LoVo (cell line): ENCODE data around the gene CPSF6.
"Not testable (repeated sequence)": the region's sequence is repeated elsewhere in the genome, so short reads cannot be mapped to it uniquely, and the experiment has no call there.

Source experiments
- DNase-seq: peaks from one replicate; pipeline ENCODE4 v3.0.0-alpha.2; 2016; ENCODE audit warnings: low spot score

CPSF6 gene

GRCh38 chr12:69262264-69262974 lies 23.1 kb downstream of the CPSF6 start:
- DNase-seq: no peak

DNA sequence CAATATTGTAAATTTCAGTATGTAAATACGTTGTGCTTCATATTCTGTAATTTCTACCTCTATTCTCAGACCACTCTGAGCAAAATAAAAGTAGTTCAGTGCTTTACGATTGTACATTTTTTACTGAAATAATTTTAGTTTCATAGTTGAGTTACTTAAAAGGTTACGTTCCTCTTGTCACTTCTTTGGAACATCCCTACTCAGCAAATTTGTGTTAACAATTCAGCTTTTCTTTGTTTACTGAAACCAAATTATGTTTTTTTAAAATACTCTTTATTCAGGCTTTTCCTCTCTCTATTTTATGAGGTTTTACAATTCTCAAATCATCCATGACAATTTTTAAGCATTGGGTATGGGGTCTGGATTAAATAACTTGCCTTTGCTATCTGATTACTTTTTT lies 25.8 kb downstream of the CPSF6 start:
- no peak for DNase-seq

DNA sequence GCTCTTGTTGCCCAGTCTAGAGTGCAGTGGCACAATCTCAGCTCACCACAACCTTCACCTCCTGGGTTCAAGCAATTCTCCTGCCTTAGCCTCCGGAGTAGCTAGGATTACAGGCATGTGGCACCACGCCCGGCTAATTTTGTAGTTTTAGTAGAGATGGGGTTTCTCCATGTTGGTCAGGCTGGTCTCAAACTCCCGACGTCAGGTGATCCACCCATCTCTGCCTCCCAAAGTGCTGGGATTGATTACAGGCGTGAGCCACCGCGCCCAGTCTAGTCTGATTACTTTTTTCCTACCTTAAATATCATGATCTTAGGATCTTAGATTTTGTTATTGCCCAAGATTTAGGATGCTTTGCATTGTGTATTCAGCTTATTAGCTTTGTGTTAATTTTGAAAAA lies 26.3 kb downstream of the CPSF6 start:
- not testable (repeated sequence) for DNase-seq

GRCh38 chr12:69266036-69266635 lies 26.8 kb downstream of the CPSF6 start:
- no peak for DNase-seq

DNA sequence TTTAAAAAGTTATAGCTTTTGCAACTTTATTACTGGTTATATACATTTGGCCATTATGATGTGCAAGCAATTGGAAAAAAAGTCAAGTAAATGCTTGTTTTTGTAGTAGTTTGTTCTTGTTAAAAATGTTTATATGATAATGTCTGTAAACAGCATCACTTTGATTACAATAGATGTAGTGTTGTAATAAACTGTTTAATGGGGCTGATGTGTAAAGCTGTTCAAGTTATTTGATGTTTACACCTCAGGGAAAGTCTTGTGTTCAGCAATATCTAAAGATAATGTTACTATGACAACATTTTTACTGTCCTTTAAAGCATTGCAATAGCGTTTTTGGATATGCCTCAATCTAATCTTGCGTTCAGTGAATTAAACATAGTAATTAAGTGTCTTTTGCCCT lies 30.4 kb downstream of the CPSF6 start:
- no peak for DNase-seq

GRCh38 chr12:69272511-69272910 lies 33.1 kb downstream of the CPSF6 start:
- DNase-seq: no peak

GRCh38 chr12:69274861-69275260 lies 35.5 kb downstream of the CPSF6 start:
- DNase-seq: peak; percentile 31

DNA sequence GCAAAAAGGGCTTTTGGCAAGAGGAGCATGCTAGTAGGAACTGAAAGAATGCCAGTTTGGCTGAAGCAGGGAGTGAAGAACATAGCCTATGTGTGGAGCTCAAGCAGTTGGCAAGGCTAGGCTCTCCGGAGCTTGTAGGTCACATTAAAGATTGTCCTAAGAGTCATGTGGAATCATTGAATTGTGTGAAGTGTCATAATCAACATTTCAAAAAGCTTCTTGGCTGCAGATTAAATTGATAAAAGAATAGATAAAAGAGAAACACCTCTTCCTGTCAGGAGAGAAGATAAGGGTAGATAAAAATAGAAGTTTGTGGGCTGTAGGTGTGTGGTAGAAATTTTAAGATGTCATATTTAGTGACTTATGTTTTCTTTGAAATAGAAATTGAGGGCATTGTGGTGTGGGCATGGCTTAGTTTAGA lies 36.1 kb downstream of the CPSF6 start:
- no peak for DNase-seq

- DNase-seq: no peak
Measured at GRCh38 chr12:69278814-69279782, 39.7 kb downstream of the CPSF6 start.

DNA sequence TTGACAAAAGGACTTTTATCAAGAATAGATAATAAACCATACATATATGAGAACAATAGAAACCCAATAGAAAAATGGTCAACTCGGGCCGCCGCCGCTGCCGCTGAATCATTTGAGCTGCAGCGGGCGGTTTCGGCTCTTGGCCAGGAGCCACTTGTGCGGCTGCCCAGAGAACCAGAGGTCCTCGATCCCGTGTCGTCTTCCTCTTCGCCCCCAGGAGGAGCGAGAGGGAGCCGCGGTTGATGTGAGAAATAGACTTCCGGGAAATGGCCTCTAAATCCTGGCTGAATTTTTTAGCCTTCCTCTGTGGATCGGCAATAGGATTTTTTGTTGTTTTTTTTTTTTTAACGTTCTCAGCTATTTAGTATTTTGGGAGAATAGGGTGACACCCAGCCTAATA lies 44.8 kb downstream of the CPSF6 start:
- peak; percentile 89 for DNase-seq

GRCh38 chr12:69287556-69287955 lies 48.2 kb downstream of the CPSF6 start:
- no peak for DNase-seq

DNA sequence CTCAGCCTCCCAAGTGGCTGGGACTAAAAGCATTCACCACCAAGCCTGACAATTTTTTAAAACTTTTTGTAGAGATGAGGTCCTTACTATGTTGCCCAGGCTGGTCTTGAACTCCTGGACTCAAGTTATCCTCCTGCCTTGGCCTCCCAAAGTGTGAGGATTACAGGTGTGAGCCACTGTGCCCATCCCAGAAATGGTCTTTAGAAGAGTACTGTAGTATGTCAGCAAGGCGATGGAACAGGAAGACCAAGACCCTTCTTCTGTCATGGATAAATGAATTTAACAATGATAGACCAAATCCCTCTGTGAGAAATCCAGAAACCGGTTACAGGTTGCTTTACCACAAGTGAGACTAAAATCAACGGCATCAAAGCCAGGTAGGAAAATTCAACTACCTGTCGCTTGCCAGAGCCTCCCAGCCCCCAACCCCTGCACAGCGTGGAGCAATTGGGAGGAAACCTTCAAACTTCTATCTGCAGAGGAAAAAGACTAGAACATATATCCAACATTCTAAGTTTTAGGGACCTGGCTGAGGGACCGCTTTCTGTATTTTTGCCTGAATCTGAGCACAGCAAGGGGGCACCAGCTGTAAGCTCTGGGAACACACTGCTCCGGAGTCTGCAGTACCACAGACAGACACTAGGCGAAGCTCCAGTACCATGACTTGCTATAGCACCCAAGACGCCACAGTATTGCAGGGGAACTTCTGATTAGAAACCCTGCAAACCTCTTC lies 51.3 kb downstream of the CPSF6 start:
- peak; percentile 89 for DNase-seq

DNA sequence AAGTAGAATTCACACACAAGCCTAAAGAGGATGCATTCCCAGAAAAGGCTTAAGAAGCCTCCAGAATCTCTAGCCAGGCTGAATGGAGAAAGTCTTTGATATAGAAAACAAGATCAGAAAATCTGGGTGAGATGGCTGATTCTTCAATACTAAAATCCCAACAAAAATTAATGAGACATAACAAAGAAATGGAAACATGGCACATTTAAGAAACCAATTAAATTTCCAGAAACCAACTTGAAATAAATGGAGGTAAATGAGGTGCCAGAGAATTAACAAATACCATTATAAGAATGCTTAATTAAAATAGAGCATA lies 51.9 kb downstream of the CPSF6 start:
- DNase-seq: no peak

- no peak for DNase-seq
Measured at GRCh38 chr12:69298133-69298532, 58.8 kb downstream of the CPSF6 start.

- no peak for DNase-seq
Measured at GRCh38 chr12:69298947-69299346, 59.6 kb downstream of the CPSF6 start.

- no peak for DNase-seq
Measured at GRCh38 chr12:69304284-69304683, 64.9 kb downstream of the CPSF6 start.

GRCh38 chr12:69309461-69309860 lies 70.1 kb downstream of the CPSF6 start:
- DNase-seq: no peak

GRCh38 chr12:69313209-69313608 lies 73.8 kb downstream of the CPSF6 start:
- DNase-seq: no peak

GRCh38 chr12:69316784-69317183 lies 77.4 kb downstream of the CPSF6 start:
- not testable (repeated sequence) for DNase-seq

DNA sequence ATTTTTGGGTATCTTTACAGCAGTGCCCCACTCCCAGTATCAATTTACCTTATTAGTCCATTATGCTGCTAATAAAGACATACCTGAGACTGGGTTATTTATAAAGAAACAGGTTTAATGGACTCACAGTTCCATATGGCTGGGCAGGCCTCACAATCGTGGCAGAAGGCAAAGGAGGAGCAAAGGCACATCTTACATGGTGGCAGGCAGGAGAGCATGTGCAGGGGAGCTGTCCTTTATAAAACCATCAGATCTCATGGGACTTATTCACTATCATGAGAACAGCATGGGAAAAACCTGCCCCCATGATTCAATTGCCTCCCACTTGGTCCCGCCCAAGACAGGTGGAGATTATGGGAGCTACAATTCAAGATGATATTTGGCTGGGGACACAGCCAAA lies 77.9 kb downstream of the CPSF6 start:
- DNase-seq: not testable (repeated sequence)

GRCh38 chr12:69318225-69318624 lies 78.9 kb downstream of the CPSF6 start:
- DNase-seq: no peak

DNA sequence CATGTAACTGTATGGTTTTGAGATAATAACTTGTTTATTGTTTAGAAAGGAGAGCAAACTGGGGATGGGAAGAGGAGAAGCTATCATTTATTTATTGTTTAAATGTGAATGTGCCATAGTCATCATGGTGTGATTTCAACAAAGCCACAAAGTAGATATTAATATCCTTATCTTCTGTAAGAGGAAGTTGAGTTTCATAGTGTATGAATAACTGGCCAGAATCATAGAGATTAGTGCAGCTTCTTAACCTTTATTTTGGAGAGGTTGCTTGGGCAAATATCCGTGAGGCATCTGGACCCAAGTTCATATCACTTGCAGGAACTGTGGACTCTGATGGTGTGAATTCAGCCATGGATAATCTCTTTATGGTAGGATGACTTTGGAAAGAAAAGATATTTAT lies 82.0 kb downstream of the CPSF6 start:
- DNase-seq: no peak
